Measurements from ENCODE around the gene CAMK1D.
"Not testable (repeated sequence)": the region's sequence is repeated elsewhere in the genome, so short reads cannot be mapped to it uniquely, and the experiment has no call there.

The CAMK1D gene

DNA sequence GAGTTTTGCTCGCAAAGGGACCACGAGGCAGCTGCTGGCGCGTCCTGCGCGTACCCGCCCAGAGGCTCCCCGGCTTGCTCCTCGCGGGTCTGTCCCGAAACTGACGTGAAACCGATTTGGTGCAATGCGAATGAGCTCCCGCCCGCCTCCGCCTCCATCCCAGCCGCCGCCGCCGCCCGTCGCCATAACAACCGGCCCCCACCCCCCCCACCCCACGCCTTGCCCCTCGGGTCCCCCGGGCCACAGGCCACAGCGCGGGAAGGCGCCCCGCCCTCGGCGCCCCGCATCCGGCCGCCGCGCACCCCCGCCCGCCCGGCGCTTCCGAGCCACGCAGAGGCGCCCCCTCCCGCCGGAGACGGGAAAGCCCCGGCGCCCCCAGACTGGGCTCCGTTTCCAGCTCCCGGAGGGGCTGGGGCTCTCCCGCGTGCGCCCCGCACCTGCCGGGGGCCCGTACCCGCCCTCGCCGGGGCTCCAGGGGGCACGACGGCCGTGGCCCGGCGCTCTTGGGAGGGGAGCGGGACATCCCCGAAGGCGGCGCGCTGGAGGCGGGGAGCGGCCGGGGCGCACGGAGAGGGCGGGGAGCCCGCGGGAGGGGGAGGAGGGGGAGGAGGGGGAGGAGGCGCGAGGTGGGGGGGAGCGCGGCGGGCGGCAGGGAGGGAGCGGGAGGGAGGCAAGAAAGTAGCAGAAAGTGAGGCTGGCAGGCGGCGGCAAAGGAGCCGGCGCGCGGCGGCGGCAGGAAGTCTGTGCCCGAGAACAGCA lies at the start of gene CAMK1D:
TSS of gene CAMK1D (plus strand) at position 678 of the 759 bp plus-strand sequence.
- peak; percentile 59 for DNase-seq (ENCODE audit: low read depth)

DNA sequence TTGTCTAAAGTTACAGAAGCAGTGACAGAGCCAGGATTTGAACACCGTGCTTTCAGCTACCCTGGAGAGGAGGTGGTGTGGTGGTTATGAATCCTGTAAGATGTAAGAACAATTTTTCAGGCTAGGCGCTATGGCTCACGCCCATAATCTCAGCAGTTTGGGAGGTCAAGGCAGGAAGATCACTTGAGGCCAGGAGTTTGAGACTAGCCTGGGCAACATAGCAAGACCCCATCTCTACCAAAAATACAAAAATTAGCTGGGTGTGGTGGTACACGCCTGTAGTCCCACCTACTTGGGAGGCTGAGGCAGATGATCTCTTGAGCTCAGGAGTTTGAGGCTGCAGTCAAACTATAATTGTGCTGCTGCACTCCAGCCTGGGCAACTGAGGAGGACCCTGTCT lies 48.3 kb upstream of the CAMK1D start:
- not testable (repeated sequence) for DNase-seq (ENCODE audit: low read depth)

DNA sequence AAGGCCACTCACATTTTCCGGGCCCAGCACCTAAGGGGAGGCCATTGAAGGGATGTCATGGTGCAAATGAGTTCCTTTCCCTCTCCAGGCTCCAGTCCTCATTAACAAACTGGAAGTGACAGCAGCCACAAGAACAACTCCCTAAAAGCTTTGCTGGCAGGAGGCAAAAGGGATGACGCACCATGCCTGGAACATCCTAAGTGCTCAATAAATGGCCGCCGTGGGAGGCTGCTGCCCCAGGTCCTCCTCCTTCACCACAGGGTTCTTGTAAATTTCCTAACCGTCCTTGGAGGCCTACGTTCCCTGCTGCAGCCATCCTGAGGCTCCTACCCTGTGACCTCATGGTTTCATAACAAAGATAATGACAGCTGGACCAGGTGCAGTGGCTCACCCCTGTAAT lies 41.3 kb upstream of the CAMK1D start:
- DNase-seq (ENCODE audit: low read depth), result no peak

DNA sequence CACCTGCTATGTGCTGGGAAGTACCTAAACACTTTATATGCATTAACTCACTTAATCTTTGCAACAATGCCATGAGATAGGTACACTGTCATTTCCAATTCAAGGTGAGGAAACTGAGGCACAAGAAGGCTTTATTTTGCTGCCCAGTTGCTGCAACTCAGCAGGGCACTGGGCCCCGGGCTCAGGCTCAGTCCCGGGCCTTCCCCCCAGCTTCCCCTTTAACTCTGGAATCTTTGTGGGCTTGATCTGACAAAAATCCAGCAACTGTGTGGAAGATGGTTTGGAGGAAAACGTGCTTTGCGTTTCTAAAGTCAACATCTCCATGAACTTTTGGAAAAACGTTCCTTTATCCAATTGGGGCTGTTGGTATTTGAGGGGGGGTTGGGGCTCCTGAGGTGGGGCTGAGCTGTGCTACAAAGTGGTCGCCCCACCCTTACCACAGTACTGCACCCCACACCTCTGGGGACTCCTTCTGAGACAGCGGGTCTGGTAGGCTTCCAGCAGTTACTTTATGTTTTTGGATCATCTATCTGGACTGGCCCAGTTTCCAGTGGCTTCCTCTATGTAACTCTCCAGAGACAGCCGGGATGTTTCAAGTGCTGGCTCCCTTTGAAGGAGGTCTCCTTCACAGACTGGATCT lies 40.5 kb upstream of the CAMK1D start:
- DNase-seq (ENCODE audit: low read depth), result no peak

DNA sequence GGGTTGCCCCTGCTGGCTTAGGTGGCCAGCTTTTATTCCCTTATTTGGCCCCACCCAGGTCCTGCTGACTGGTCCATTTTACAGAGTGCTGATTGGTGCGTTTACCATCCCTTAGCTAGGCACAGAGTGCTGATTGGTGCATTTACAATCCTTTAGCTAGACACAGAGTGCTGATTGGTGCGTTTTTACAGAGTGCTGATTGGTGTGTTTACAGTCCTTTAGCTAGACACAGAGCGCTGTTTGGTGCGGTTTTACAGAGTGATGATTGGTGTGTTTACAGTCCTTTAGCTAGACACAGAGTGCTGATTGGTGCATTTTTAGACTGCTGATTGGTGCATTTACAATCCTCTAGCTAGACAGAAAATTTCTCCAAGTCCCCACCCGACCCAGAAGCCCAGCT lies 39.6 kb upstream of the CAMK1D start:
- not testable (repeated sequence) for DNase-seq (ENCODE audit: low read depth)

DNA sequence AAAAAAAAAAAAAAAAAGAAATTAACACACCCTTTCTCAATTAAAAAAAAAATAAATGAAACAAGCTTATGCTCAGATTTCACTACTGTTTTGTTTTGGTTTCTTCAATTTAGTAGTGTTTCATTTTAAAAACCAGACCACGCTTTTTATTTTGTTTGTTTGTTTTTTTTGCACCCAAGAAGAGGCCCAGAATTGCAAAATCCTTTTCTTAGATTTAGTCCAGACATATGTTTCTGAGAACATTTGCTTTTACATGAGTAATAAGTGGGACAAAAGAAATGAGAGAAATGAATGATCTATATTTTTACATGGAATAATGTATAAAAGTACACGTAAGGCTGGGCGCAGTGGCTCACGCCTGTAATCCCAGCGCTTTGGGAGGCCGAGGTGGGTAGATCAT lies 34.5 kb upstream of the CAMK1D start:
- DNase-seq (ENCODE audit: low read depth), result no peak

DNA sequence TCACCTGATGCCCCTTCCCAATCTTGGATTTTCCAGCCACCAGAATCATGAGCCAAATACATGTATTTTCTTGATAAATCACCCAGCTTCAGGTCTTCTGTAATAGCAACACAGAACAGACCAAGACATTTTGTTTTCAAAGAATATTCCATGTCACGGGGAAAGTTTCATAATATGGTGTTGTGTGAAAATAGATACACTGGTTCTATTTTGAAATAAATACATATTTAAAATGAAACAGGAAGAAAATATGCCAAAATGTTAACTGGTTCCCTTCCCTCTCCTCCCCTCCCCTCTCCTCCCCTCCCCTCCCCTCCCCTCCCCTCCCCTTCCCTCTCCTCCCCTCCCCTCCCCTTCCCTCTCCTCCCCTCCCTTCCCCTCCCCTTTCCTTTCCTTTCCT lies 30.3 kb upstream of the CAMK1D start:
- no peak for DNase-seq (ENCODE audit: low read depth)

DNA sequence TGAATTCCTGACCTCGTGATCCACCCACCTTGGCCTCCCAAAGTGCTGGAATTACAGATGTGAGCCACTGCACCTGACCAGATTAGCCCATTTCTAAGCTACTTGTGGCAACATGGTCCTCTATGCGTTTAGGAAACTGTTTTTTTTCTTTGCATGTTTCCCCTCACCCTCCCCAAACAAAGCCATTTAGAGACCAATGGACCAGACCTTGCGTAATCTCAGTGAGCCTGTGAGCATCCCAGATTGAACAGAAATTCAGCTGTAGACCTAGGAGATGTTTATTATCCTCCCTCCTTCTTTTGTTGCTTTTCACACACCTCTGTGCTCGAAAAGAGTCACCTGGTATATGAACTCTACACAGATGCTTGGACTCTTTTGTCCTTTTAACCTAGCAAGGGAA lies 28.5 kb upstream of the CAMK1D start:
- DNase-seq (ENCODE audit: low read depth), result no peak

DNA sequence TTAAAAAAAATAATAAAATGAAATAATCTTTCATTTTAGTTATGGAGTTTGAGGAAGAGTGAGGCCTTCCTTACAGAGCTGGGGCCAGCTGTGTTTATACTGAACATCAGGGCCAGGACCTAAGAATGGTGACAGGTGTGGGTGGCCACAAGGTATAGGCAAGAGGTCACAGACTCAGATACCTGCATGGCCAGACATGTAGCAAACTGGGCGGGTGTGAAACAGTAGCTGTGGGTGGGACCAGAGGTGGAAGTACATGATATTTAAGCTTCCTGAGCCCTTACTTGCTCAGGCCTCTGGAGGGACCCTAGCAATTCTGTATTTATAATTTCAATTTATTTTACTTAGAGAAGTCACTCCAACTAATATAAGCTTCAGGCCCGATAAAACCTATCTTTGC lies 27.7 kb upstream of the CAMK1D start:
- DNase-seq (ENCODE audit: low read depth), result no peak

DNA sequence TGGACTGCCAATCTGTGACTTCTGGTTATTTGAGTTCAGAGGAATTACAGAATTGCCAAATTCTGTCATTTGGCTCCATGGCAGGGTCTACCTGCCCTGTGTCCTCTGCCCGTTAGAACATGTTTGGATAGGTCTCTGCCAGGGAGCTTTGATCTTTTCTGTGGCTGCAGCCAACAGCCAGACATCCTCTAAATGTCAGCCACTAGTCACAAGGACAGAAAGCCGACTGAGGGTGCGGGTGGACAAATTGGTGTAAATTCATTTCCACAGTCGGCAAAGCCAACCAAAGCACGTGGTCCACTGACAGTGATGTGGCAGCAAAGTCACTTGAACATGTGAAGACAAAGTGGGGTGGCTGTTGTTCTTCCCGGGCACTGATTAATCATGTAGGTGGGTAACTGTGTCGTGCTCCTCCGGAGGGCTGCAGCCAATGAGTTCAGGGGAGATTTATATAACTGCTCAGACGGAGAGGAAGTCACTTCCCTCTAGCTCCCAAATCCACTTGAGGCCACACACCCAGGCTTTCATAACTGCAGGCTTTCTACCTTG lies 26.7 kb upstream of the CAMK1D start:
- DNase-seq (ENCODE audit: low read depth), result no peak

DNA sequence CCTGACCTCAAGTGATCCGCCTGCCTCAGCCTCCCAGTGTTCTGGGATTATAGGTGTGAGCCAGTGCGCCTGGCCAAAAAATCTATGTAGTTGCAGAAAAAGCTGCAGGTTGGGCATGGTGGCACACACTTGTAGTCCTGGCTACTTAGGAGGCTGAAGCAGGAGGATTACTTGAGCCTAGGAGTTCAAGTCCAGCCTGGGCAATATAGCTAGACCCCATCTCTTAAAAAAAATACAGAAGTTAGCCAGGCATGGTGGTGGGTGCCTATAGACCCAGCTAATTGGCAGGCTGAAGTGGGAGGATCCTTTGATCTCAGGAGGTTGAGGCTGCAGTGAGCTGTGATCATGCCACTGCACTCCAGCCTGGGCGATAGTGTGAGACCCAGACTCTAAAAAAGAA lies 24.8 kb upstream of the CAMK1D start:
- no peak for DNase-seq (ENCODE audit: low read depth)

DNA sequence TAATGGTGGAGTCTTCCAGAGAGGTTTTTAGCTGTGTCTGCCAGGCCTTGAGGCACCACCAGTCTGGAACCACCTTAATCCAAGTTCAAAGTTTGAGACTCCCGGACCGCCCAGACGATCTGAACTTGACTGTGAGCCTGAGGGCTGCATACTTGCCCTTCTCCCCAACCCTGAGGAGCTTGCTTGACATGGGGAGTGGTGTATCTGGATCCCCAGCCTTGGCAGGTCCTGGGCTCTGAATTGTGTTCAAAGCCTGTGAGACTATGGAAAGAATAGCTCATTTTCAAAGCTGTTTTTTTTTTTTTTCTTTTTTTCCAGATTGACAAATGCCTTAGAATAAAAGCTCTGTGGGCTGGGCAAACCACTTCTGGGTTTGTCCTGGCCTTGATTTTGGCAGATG lies 22.3 kb upstream of the CAMK1D start:
- no peak for DNase-seq (ENCODE audit: low read depth)

DNA sequence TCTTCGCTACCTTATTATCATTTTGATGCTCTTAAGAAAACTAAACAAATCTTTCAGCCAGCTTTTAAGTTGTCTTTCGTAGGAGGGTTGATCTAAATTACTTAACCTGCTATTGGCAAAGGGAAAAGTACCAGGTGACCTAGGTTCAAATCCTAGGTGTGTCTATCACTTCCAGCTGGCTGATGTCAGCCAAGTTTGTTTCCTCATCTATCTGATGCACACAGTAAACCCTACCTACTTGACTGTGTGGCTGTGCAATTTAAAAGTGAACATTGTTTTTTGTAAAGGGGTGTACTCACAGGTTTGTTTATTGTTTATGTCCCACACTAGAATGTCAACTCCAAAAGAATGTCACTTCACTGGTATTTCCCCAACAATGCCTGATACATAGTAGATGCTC lies 21.9 kb upstream of the CAMK1D start:
- no peak for DNase-seq (ENCODE audit: low read depth)

DNA sequence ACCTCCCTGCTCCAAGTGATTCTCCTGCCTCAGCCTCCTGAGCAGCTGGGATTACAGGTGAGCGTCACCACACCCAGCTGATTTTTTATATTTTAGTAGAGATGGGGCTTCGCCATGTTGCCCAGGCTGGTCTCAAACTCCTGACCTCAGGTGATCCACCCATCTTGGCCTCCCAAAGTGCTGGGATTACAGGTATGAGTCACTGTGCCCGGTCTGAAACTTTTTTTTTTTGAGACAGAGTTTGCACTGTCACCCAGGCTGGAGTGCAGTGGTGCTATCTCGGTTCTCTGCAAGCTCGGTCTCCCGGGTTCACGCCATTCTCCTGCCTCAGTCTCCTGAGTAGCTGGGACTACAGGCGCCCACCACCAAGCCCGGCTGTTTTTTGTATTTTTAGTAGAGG lies 21.0 kb upstream of the CAMK1D start:
- DNase-seq (ENCODE audit: low read depth), result not testable (repeated sequence)

DNA sequence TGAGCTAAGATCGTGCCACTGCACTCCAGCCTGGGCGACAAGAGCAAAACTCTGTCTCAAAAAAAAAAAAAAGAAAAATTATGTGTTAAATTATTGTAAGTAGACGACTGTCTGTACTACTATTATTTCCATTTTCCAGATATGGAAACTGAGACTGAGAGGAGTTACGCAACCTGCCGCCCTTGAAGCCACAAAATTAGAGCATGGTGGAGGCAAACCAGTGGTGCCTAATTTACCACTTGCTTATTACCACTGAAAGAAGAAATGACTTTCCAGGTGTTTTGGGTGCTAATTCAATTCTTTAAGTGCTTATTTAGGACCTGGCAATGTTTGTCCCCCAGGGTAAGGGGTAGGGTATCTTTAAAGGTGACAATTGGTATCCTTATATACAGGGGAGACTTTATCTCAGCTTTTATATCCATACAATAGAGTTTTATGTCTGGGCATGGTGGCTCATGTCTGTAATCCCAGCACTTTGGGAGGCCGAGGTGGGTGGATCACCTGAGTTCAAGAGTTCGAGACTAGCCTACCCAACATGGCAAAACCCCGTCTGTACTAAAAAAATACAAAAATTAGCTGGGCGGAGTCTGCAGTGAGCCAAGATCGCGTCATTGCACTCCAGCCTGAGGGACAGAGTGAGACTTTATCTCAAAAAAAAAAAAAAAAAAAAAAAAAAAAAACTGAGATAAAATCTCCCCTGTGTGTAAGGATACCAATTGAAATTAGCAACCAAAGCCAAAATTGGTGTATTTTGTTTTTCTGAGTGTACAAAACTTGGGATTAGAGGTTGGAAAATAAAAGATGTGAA lies 16.6 kb upstream of the CAMK1D start:
- no peak for DNase-seq (ENCODE audit: low read depth)

DNA sequence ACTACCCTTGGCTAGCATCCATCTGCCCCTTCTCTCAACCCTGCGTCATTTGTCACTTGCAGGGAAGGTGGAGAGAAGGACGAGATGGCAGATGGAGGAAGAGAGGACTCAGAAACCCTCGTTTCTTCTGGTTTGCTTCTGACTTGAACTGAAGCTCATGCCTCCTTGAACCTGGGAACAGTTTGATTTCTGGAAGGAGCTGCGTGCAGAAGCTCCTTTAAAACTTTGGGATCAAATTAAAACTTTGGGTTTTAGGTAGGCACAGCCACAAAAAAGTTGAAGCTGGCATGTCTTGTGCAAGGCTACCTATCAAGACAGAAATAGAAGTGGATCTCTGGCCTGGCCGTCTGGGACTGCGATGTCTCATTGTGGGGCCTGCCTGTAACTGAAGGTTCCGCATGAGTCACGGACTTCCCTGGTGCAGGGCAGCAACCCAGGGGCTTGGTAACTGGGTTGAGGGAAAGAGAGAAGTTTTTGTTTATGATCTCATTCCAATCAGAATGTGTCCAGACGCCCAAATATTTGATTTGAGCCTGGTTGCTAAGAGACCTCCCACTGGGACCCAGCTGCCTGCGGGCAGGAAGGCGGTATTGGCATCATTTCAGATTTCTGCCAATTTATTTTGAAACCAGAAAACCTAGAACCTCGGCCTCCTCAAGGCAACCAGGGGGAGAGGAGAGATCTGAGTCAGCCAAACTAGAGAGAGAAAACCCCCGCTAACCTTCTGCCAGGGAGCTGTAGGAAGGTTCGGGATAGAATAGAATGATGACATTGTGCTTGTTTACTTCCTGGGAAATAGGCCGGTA lies 15.8 kb upstream of the CAMK1D start:
- no peak for DNase-seq (ENCODE audit: low read depth)

DNA sequence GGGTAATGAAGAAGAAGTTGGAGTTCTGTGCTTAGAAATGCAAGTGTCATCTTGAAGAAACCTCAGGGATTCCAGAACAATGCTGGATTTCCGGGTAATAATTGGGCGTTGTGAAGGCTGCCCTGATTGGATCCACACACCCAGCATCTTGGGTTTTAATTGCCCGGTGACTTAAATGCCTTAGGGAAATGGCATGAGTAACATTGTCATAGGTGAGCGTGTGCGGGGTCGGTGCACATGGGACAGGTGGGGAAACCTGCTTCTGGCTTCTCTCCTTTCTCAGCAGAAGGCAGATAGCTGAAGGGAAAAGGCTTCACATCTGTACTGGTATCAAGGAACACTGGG lies 15.2 kb upstream of the CAMK1D start:
- no peak for DNase-seq (ENCODE audit: low read depth)

DNA sequence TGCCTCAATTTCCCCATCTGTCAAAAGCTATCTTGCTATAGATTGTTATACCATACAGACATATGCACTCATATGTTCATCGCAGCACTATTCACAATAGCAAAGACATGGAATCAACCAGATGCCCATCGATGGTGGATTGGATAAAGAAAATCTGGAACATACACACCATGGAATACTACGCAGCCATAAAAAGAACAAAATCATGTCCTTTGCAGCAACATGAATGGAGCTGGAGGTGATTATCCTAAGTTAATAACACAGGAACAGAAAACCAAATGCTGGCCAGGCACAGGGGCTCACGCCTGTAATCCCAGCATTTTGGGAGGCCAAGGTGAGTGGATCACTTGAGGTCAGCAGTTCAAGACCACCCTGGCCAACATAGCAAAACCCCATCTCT lies 14.2 kb upstream of the CAMK1D start:
- not testable (repeated sequence) for DNase-seq (ENCODE audit: low read depth)

DNA sequence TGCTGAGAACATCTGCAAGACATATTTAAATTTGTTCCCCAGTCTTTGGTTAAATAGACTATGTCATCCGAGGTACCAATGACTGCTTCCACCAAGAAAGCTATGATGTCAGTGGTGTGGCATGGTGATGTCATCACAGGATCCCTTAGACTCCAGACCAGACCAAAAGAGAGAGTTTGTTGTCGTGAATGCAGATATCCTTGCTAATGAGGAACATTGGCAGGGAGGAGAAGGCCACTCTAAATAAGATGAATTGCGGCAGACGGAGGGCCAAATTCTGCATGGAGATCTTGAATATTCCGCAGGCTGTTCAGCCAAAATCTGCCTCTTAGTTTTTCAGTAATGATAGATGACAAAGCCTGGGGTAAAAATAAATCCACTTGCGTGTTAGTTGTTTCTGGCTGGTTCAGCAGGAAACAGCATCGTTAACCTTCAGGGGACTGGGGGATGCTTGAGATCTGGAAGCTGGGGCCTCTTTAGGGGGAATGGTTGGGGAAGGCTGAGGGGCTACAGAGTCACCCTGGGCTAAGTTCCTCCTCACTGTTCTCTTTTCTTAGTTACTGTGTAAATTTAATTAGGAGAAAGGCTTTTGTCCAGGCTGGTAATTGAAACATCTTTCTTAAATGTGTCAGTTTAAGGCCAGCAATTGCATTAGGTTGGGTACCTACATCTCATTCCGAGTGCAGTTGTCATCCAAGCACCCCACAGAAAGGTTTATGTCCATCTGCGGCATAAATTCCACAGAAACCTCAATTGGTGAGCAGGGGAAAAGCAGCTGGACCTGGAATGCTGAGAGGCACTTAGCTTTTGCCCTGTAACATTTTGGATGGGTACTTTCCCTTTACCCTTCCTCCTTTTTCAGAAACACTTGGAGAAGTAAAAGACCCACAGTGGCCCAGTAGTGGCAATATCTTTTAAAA lies 11.6 kb upstream of the CAMK1D start:
- no peak for DNase-seq (ENCODE audit: low read depth)

DNA sequence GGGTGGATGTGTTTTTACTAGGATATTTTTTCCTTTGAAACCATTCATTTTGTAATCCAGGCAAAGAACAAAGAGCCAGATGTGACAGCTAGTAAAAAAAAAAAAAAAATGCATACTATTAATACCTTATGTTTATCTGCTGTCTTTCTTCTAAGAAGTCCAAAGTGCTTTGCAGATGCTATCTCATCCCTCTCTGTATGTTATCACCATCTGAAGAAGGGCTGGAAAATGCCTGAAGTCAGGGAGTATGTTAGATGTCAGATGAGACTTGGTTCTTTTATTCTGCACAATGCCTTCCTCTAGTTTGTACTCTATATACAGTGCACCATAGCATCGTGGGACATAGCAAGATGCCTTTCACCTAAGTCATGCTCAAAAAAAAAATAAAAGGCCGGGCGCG lies 10.4 kb upstream of the CAMK1D start:
- DNase-seq (ENCODE audit: low read depth), result no peak

DNA sequence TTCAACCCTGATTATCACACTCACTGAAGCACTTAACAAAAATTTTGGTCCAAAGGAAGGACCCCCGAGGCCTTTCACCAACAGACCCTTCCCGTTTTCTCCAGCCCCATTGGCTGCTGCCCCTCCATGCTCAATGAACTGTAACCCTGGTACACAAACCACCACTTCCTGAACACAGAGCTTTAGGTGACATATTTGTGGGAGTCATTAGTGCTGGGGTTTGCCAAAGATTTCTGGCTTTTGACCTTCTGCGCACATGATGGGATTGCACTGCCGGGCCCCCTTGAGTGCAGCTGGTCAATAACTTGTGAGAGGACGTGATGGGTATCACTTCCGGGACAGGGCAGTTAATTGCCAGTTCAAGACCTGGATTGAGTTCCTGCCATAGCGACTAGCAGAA lies 9.0 kb upstream of the CAMK1D start:
- DNase-seq (ENCODE audit: low read depth), result no peak
